Nephron (organoid): ENCODE data around the gene EIF4ENIF1.

Source experiments
- H3K27ac Mint-ChIP-seq, 3 experiments: 2 replicates each; pipeline ENCODE4 v1.8.0; 2020; ENCODE audit warnings: mixed read lengths in 3 of 3, mild to moderate bottlenecking in 2 of 3, moderate library complexity in 1 of 3
- H3K27me3 Mint-ChIP-seq: 2 replicates; pipeline ENCODE4 v1.8.0; 2021; ENCODE audit warnings: low read depth, mild to moderate bottlenecking, moderate library complexity, mixed read lengths
- H3K36me3 Mint-ChIP-seq: 2 replicates; pipeline ENCODE4 v1.8.0; 2020; ENCODE audit warnings: low read depth, mixed read lengths
- H3K4me1 Mint-ChIP-seq: 2 replicates; pipeline ENCODE4 v1.8.0; 2020; ENCODE audit warnings: mixed read lengths
- H3K4me3 Mint-ChIP-seq, 3 experiments: 2 replicates each; pipeline ENCODE4 v1.8.0; 2020; ENCODE audit warnings: mild to moderate bottlenecking in 3 of 3, mixed read lengths in 3 of 3, moderate library complexity in 2 of 3
- H3K9me3 Mint-ChIP-seq: 2 replicates; pipeline ENCODE4 v1.8.0; 2020; ENCODE audit warnings: mixed read lengths
- CTCF ChIP-seq, 3 experiments: fragments of 200-600 bp; sonication (generic); IDR thresholded peaks; one replicate each; pipeline ENCODE4 v1.5.0; 2021; ENCODE audit warnings: antibody characterized with exemption in 3 of 3; ENCODE audit not compliant: unreplicated experiment in 3 of 3

Gene EIF4ENIF1

GRCh38 chr22:31442768-31443489, 46.7 kb downstream of the EIF4ENIF1 start:
- no peak for TF ChIP-seq CTCF (IDR thresholded peaks at IDR 0.05; ENCODE audit: unreplicated experiment in 3 of 3)

GRCh38 chr22:31441652-31442051, 48.0 kb downstream of the EIF4ENIF1 start:
- Mint-ChIP-seq H3K9me3 (no peaks in the 10 kb centered on the region), H3K27ac (no peak overlapping the region), H3K36me3 (peaks cover 77% of the 10 kb centered on the region), H3K4me3 (no peak overlapping the region), H3K4me1 (no peaks in the 10 kb centered on the region), H3K27me3 (no peaks in the 10 kb centered on the region)
- no peak for TF ChIP-seq CTCF (IDR thresholded peaks at IDR 0.05; ENCODE audit: unreplicated experiment in 3 of 3)

More at GRCh38 chr22:31442768-31443489, 46.7 kb downstream of the EIF4ENIF1 start:
- Mint-ChIP-seq H3K4me3 (no peak overlapping the region), H3K36me3 (peaks cover 69% of the 10 kb centered on the region), H3K27me3 (no peaks in the 10 kb centered on the region), H3K4me1 (no peaks in the 10 kb centered on the region), H3K9me3 (no peaks in the 10 kb centered on the region), H3K27ac (peak overlapping the region in 1 of 3 experiments; percentile 20)

- Mint-ChIP-seq H3K4me1 (no peaks in the 10 kb centered on the region), H3K4me3 (no peak overlapping the region), H3K27ac (no peak overlapping the region), H3K9me3 (no peaks in the 10 kb centered on the region), H3K36me3 (peaks cover 81% of the 10 kb centered on the region), H3K27me3 (no peaks in the 10 kb centered on the region)
- no peak for TF ChIP-seq CTCF (IDR thresholded peaks at IDR 0.05; ENCODE audit: unreplicated experiment in 3 of 3)
Measured at GRCh38 chr22:31440681-31441080, 49.0 kb downstream of the EIF4ENIF1 start.

GRCh38 chr22:31439808-31440207, 49.8 kb downstream of the EIF4ENIF1 start:
- peaks cover 84% of the 10 kb centered on the region for H3K36me3 Mint-ChIP-seq
- no peak overlapping the region for H3K27ac Mint-ChIP-seq
- no peaks in the 10 kb centered on the region for H3K4me1 Mint-ChIP-seq
- H3K27me3 Mint-ChIP-seq = no peaks in the 10 kb centered on the region
- no peaks in the 10 kb centered on the region for H3K9me3 Mint-ChIP-seq
- H3K4me3 Mint-ChIP-seq = no peak overlapping the region
- no peak for TF ChIP-seq CTCF (IDR thresholded peaks at IDR 0.05; ENCODE audit: unreplicated experiment in 3 of 3)

- no peak for TF ChIP-seq CTCF (IDR thresholded peaks at IDR 0.05; ENCODE audit: unreplicated experiment in 3 of 3)
- Mint-ChIP-seq H3K9me3 (no peaks in the 10 kb centered on the region), H3K36me3 (peaks cover 87% of the 10 kb centered on the region), H3K27ac (no peak overlapping the region), H3K4me1 (no peaks in the 10 kb centered on the region), H3K4me3 (no peak overlapping the region), H3K27me3 (no peaks in the 10 kb centered on the region)
Measured at GRCh38 chr22:31436132-31436531, 53.5 kb downstream of the EIF4ENIF1 start.

GRCh38 chr22:31431950-31432349, 57.7 kb downstream of the EIF4ENIF1 start:
- no peaks in the 10 kb centered on the region for H3K9me3 Mint-ChIP-seq
- no peaks in the 10 kb centered on the region for H3K4me1 Mint-ChIP-seq
- no peak overlapping the region for H3K4me3 Mint-ChIP-seq
- peaks cover 86% of the 10 kb centered on the region for H3K36me3 Mint-ChIP-seq
- no peak overlapping the region for H3K27ac Mint-ChIP-seq
- no peak for TF ChIP-seq CTCF (IDR thresholded peaks at IDR 0.05; ENCODE audit: unreplicated experiment in 3 of 3)
- H3K27me3 Mint-ChIP-seq = no peaks in the 10 kb centered on the region
